Measurements from ENCODE around the gene FOXC2. TPM values are rescaled to one million over a fixed set of nuclear protein-coding genes. Genes with fewer than 3 reads are reported as not detected.

Gene FOXC2
- total and polyA plus RNA-seq, 2 of the 13 experiments (the other 11 are each of a cell fraction or from before 2014, with no cell fraction given): not detected

DNA sequence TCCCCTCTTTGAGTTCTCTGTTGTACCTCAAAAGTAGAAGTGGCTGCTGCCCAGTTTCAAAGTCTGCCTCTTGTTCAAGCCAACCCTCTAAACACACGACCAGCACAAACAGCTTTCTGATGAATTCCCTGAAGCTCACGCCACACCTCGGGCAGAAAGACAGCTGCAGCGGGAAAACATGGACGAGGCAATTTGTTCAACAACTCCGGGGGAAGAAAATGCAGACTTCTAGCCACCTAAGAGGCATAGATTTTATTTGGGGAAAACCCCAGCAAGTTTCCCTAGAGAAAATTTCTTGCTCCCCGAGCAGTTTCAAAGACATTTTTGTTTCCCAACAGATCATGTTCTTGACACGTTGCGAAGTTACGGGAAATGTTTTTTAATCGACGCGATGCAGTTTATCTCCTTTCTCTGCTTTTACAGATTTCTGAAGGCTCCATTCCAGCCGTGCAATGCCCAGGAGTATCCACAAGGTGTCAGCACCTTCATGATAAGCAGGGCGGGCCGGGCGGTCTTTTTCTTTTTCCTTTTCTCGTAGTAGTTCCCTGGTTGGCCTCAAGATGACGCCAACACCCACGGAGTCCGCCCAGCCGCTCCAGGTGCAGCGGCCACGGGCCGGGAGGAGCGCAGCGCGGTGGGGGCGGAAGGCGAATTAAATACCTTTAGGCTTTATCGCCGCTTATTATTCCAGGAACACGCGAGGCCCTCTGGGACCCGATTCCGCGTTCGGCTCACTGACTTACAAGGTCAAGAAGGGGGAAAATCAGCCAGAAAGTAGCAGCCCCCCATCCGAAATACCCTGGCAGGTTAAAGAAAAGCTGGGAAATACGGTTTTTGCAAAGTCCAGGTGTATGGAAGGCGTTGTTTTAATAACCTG lies 2.9 kb upstream of the FOXC2 start (continued):
- TF ChIP-seq, protein P1, sequence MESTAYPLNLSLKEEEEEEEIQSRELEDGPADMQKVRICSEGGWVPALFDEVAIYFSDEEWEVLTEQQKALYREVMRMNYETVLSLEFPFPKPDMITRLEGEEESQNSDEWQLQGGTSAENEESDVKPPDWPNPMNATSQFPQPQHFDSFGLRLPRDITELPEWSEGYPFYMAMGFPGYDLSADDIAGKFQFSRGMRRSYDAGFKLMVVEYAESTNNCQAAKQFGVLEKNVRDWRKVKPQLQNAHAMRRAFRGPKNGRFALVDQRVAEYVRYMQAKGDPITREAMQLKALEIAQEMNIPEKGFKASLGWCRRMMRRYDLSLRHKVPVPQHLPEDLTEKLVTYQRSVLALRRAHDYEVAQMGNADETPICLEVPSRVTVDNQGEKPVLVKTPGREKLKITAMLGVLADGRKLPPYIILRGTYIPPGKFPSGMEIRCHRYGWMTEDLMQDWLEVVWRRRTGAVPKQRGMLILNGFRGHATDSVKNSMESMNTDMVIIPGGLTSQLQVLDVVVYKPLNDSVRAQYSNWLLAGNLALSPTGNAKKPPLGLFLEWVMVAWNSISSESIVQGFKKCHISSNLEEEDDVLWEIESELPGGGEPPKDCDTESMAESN (CRISPR knock-in tag; conservative IDR thresholded peaks at IDR 0.05): no peak
- TF ChIP-seq MAFF (IDR thresholded peaks at IDR 0.05; ENCODE audit: low read depth, low read length) (no peak), AGO1 (IDR thresholded peaks at IDR 0.05; ENCODE audit: low read depth, low read length, poor library complexity, severe bottlenecking) (peak; percentile 38), RBM39 (IDR thresholded peaks at IDR 0.05; ENCODE audit: low read depth, low read length, poor library complexity, severe bottlenecking) (peak; percentile 83), ARNTL (CRISPR knock-in tag; IDR thresholded peaks at IDR 0.05) (no peak), ZNF598 (CRISPR knock-in tag; IDR thresholded peaks at IDR 0.05; ENCODE audit: borderline replicate concordance) (no peak; the same call in 1 of the 2 replicates), DR1 (CRISPR knock-in tag; IDR thresholded peaks at IDR 0.05) (no peak), MIER3 (CRISPR knock-in tag; IDR thresholded peaks at IDR 0.05; ENCODE audit: borderline replicate concordance) (peak; percentile 46; the same call in 1 of the 2 replicates), IKZF1 (IDR thresholded peaks at IDR 0.05) (no peak), ZFP36L1 (CRISPR knock-in tag; IDR thresholded peaks at IDR 0.05) (no peak), ESRRA (CRISPR knock-in tag; IDR thresholded peaks at IDR 0.05; ENCODE audit: low read depth) (no peak), ZNF557 (CRISPR knock-in tag; IDR thresholded peaks at IDR 0.05) (no peak), ZNF619 (CRISPR knock-in tag; IDR thresholded peaks at IDR 0.05) (no peak)
- TF ChIP-seq, protein P2, sequence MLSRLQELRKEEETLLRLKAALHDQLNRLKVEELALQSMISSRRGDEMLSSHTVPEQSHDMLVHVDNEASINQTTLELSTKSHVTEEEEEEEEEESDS (CRISPR knock-in tag; IDR thresholded peaks at IDR 0.05; ENCODE audit: borderline replicate concordance): no peak
- TF ChIP-seq, protein P3, sequence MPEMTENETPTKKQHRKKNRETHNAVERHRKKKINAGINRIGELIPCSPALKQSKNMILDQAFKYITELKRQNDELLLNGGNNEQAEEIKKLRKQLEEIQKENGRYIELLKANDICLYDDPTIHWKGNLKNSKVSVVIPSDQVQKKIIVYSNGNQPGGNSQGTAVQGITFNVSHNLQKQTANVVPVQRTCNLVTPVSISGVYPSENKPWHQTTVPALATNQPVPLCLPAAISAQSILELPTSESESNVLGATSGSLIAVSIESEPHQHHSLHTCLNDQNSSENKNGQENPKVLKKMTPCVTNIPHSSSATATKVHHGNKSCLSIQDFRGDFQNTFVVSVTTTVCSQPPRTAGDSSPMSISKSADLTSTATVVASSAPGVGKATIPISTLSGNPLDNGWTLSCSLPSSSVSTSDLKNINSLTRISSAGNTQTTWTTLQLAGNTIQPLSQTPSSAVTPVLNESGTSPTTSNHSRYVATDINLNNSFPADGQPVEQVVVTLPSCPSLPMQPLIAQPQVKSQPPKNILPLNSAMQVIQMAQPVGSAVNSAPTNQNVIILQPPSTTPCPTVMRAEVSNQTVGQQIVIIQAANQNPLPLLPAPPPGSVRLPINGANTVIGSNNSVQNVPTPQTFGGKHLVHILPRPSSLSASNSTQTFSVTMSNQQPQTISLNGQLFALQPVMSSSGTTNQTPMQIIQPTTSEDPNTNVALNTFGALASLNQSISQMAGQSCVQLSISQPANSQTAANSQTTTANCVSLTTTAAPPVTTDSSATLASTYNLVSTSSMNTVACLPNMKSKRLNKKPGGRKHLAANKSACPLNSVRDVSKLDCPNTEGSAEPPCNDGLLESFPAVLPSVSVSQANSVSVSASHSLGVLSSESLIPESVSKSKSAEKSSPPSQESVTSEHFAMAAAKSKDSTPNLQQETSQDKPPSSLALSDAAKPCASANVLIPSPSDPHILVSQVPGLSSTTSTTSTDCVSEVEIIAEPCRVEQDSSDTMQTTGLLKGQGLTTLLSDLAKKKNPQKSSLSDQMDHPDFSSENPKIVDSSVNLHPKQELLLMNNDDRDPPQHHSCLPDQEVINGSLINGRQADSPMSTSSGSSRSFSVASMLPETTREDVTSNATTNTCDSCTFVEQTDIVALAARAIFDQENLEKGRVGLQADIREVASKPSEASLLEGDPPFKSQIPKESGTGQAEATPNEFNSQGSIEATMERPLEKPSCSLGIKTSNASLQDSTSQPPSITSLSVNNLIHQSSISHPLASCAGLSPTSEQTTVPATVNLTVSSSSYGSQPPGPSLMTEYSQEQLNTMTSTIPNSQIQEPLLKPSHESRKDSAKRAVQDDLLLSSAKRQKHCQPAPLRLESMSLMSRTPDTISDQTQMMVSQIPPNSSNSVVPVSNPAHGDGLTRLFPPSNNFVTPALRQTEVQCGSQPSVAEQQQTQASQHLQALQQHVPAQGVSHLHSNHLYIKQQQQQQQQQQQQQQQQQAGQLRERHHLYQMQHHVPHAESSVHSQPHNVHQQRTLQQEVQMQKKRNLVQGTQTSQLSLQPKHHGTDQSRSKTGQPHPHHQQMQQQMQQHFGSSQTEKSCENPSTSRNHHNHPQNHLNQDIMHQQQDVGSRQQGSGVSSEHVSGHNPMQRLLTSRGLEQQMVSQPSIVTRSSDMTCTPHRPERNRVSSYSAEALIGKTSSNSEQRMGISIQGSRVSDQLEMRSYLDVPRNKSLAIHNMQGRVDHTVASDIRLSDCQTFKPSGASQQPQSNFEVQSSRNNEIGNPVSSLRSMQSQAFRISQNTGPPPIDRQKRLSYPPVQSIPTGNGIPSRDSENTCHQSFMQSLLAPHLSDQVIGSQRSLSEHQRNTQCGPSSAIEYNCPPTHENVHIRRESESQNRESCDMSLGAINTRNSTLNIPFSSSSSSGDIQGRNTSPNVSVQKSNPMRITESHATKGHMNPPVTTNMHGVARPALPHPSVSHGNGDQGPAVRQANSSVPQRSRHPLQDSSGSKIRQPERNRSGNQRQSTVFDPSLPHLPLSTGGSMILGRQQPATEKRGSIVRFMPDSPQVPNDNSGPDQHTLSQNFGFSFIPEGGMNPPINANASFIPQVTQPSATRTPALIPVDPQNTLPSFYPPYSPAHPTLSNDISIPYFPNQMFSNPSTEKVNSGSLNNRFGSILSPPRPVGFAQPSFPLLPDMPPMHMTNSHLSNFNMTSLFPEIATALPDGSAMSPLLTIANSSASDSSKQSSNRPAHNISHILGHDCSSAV (CRISPR knock-in tag; IDR thresholded peaks at IDR 0.05; ENCODE audit: borderline replicate concordance): no peak
- TF ChIP-seq, protein P4, sequence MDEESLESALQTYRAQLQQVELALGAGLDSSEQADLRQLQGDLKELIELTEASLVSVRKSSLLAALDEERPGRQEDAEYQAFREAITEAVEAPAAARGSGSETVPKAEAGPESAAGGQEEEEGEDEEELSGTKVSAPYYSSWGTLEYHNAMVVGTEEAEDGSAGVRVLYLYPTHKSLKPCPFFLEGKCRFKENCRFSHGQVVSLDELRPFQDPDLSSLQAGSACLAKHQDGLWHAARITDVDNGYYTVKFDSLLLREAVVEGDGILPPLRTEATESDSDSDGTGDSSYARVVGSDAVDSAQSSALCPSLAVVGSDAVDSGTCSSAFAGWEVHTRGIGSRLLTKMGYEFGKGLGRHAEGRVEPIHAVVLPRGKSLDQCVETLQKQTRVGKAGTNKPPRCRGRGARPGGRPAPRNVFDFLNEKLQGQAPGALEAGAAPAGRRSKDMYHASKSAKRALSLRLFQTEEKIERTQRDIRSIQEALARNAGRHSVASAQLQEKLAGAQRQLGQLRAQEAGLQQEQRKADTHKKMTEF (CRISPR knock-in tag; IDR thresholded peaks at IDR 0.05): peak; percentile 48; the same call in 1 of the 2 replicates
